Measurements from ENCODE around the gene CBX4.

DNA sequence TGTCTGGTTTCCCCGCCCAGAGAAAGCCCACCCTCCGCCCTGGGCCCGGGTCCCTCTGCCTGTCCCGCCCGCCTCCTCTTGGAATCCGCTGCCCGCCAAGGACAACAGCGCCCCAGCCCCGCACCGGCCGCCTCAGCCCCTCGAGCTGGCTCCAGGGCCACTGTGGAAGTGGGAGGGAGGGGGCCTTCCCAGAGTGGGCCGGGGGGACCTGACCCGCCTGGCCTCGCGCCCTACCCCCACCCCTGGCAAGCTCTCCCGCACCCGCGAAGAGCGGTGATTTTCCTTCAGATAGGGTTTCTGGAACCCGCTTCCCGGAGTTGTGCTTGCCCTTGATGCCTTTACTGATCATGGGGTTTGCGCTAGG lies 40.1 kb downstream of the CBX4 start:
- no peak for TF ChIP-seq ELF4 (CRISPR knock-in tag; IDR thresholded peaks at IDR 0.05; ENCODE audit: low read depth)
- TF ChIP-seq ZNF138 (CRISPR knock-in tag; conservative IDR thresholded peaks at IDR 0.05), result no peak
- TF ChIP-seq, protein P1, sequence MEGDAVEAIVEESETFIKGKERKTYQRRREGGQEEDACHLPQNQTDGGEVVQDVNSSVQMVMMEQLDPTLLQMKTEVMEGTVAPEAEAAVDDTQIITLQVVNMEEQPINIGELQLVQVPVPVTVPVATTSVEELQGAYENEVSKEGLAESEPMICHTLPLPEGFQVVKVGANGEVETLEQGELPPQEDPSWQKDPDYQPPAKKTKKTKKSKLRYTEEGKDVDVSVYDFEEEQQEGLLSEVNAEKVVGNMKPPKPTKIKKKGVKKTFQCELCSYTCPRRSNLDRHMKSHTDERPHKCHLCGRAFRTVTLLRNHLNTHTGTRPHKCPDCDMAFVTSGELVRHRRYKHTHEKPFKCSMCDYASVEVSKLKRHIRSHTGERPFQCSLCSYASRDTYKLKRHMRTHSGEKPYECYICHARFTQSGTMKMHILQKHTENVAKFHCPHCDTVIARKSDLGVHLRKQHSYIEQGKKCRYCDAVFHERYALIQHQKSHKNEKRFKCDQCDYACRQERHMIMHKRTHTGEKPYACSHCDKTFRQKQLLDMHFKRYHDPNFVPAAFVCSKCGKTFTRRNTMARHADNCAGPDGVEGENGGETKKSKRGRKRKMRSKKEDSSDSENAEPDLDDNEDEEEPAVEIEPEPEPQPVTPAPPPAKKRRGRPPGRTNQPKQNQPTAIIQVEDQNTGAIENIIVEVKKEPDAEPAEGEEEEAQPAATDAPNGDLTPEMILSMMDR (IDR thresholded peaks at IDR 0.05), result no peak
- no peak for TF ChIP-seq NFYB (CRISPR knock-in tag; conservative IDR thresholded peaks at IDR 0.05; ENCODE audit: low read depth)
- TF ChIP-seq ESRRA (CRISPR knock-in tag; IDR thresholded peaks at IDR 0.05; ENCODE audit: borderline replicate concordance), result no peak

All from WTC11 (cell line).